ENCODE measurements around the gene ZNRD2. TPM values are rescaled to one million over a fixed set of nuclear protein-coding genes. Genes with fewer than 3 reads are reported as not detected.

Gene ZNRD2
- total RNA-seq, 1 donor from 2014 or later, result 67.3 TPM

DNA sequence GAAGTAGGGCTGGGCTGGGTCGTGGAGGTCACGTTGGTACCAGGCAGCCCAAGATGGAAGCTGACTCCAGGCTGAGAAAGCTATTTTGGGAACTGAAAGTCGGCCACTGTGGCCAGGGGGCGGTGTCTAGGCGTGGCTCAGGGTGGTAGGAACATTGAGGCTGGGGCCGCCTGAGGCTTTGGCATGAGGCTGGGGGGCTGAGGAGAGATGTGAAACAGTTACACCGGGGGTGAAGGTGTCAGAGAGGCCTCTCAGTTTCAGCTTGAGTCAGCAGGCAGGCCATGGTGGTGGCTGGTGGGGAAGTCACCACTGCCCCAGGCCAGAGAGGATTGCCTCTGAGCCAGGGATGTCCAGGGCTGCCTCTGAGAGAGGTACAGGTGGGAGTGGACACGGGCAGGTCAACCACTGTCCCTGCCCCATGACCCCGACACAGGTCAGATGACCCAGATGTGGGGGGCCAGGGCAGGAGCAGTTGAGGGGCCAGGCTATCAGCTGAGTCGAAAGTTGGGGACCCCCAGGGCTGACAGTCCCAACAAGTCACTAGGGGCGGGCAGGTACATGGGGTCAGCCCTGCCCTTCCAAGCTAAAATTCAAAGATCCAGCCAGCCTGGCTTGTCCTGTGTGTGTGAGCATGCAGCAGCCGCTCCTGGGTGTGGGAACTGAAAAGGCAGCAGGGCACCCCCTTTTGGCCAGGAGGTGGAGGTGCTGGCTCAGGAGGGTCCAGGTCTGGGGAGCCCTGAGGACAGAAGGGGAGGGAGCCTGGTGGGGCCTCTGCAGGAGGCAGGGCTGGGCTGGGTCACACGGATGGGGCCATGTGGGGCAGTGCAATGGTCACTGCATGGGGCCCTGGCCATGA lies 18.1 kb downstream of the ZNRD2 start:
- TF ChIP-seq, protein P1, sequence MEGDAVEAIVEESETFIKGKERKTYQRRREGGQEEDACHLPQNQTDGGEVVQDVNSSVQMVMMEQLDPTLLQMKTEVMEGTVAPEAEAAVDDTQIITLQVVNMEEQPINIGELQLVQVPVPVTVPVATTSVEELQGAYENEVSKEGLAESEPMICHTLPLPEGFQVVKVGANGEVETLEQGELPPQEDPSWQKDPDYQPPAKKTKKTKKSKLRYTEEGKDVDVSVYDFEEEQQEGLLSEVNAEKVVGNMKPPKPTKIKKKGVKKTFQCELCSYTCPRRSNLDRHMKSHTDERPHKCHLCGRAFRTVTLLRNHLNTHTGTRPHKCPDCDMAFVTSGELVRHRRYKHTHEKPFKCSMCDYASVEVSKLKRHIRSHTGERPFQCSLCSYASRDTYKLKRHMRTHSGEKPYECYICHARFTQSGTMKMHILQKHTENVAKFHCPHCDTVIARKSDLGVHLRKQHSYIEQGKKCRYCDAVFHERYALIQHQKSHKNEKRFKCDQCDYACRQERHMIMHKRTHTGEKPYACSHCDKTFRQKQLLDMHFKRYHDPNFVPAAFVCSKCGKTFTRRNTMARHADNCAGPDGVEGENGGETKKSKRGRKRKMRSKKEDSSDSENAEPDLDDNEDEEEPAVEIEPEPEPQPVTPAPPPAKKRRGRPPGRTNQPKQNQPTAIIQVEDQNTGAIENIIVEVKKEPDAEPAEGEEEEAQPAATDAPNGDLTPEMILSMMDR (IDR thresholded peaks at IDR 0.05; ENCODE audit: insufficient read depth, low read length, poor library complexity, severe bottlenecking), result peak; percentile 74
- no peak overlapping the region for H3K4me3 ChIP-seq (ENCODE audit: low read depth, low read length)
- no peaks in the 10 kb centered on the region for H3K36me3 ChIP-seq (ENCODE audit: control insufficient read depth, insufficient read depth, low read length)
- no peak for DNase-seq (ENCODE audit: low read depth)
- H3K27me3 ChIP-seq (ENCODE audit: control insufficient read depth, insufficient read depth, low read length), result peaks cover 10% of the 10 kb centered on the region

DNA sequence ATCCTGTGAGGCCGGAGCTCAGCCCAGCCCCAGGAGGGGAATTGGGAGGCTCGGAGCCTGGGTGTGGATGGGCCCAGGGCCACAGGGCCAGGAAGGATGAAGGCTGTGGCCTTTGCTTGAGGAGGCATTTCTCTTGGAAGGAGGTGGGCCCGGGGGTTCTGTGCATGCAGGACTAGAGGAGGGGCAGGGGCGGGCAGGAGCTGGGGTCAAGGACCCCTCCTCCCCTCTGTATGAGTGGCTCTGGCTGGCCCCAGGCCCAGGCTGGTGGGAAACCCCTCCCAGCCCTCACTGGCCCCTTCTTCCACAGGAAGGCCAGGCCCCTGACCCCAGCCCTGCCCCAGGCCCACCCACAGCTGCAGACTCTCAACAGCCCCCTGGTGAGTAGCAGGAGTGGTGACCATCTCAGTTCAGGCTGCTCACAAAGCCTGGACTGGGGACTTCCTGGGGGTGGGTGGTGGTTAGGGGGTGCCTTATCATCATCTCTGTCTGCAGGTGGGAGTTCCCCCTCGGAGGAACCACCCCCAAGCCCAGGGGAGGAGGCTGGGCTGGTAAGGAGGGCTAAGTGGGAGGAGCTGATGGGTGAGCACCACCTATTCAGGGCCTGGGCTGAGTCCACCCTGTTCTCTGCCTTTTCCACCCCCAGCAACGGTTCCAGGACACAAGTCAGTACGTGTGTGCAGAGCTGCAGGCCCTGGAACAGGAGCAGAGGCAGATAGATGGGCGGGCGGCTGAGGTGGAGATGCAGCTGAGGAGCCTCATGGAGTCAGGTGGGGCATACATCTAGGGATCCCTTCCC lies 19.4 kb downstream of the ZNRD2 start:
- no peak for DNase-seq (ENCODE audit: low read depth)
- H3K36me3 ChIP-seq (ENCODE audit: control insufficient read depth, insufficient read depth, low read length), result no peaks in the 10 kb centered on the region
- peaks cover 3% of the 10 kb centered on the region for H3K27me3 ChIP-seq (ENCODE audit: control insufficient read depth, insufficient read depth, low read length)
- no peak overlapping the region for H3K4me3 ChIP-seq (ENCODE audit: low read depth, low read length)
- TF ChIP-seq, protein P1 (IDR thresholded peaks at IDR 0.05; ENCODE audit: insufficient read depth, low read length, poor library complexity, severe bottlenecking), result no peak

DNA sequence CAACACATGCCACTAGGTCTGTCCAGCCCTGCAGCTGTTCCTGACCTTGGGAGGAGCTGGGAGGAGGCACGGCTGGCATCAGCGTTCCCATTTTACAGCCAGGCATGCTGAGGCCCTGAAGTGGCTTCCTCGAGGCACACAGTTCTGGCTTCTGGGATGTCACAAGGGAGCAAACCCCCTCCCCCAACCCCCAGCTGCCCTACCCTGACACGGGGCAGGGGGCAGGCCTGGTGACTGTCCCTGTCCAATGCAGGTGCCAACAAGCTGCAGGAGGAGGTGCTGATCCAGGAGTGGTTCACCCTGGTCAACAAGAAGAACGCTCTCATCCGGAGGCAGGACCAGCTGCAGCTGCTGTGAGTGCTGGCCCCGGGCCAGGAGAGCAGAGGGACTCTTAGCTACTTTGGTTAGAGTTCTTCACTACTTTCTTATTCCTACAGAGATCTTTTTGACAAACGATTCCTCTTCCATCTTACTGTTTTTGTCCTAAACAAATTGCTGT lies 20.0 kb downstream of the ZNRD2 start:
- no peak for DNase-seq (ENCODE audit: low read depth)
- H3K36me3 ChIP-seq (ENCODE audit: control insufficient read depth, insufficient read depth, low read length), result no peaks in the 10 kb centered on the region
- H3K27me3 ChIP-seq (ENCODE audit: control insufficient read depth, insufficient read depth, low read length), result no peaks in the 10 kb centered on the region
- TF ChIP-seq, protein P1 (IDR thresholded peaks at IDR 0.05; ENCODE audit: insufficient read depth, low read length, poor library complexity, severe bottlenecking), result no peak
- H3K4me3 ChIP-seq (ENCODE audit: low read depth, low read length), result no peak overlapping the region

- DNase-seq (ENCODE audit: low read depth), result no peak
- Histone ChIP-seq H3K36me3 (ENCODE audit: control insufficient read depth, insufficient read depth, low read length) (no peaks in the 10 kb centered on the region), H3K27me3 (ENCODE audit: control insufficient read depth, insufficient read depth, low read length) (no peaks in the 10 kb centered on the region), H3K4me3 (ENCODE audit: low read depth, low read length) (peak overlapping the region; percentile 1)
- TF ChIP-seq, protein P1 (IDR thresholded peaks at IDR 0.05; ENCODE audit: insufficient read depth, low read length, poor library complexity, severe bottlenecking), result peak; percentile 16
Observed at GRCh38 chr11:65591939-65592857, 21.9 kb downstream of the ZNRD2 start.

DNA sequence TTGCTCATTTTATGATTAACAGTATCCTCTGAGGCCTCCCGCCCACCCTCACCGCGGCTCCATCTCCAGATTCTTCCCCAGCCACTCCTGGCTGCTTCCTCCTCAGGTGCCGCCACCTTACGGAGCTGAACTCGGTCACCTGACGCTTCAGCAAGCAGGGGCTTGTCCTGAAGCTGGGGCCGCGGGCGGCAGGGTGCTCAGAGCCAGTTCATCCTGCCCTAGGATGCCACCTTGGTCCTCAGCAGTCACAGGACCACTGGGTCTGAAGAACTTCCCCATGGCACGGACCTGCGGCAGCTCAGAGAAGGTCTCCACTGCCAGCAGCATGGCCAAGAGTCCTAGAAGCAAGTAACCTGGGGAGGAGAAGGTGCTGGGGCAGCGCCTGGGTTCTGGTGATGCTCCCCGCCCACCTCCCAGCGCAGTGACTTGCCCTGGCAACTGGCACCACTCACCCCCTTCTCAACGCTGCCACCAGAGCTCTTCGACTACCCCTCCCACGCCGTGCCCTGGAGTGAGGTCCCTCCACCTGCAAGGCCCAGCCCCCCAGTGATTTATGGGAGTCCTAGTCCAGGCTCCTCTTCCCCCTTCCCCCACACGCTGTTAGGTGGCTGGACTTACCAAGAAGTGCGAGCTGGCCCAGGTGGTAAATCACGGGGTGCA lies 22.7 kb downstream of the ZNRD2 start:
- H3K36me3 ChIP-seq (ENCODE audit: control insufficient read depth, insufficient read depth, low read length), result no peaks in the 10 kb centered on the region
- TF ChIP-seq, protein P1 (IDR thresholded peaks at IDR 0.05; ENCODE audit: insufficient read depth, low read length, poor library complexity, severe bottlenecking), result no peak
- no peak for DNase-seq (ENCODE audit: low read depth)
- H3K4me3 ChIP-seq (ENCODE audit: low read depth, low read length), result no peak overlapping the region
- H3K27me3 ChIP-seq (ENCODE audit: control insufficient read depth, insufficient read depth, low read length), result no peaks in the 10 kb centered on the region
